ENCODE measurements around the gene POU1F1. TPM values are rescaled to one million over a fixed set of nuclear protein-coding genes. Genes with fewer than 3 reads are reported as not detected.
"Not testable (repeated sequence)": the region's sequence is repeated elsewhere in the genome, so short reads cannot be mapped to it uniquely, and the experiment has no call there.

Gene POU1F1
- total RNA-seq, 1 donor from 2014 or later = not detected

DNA sequence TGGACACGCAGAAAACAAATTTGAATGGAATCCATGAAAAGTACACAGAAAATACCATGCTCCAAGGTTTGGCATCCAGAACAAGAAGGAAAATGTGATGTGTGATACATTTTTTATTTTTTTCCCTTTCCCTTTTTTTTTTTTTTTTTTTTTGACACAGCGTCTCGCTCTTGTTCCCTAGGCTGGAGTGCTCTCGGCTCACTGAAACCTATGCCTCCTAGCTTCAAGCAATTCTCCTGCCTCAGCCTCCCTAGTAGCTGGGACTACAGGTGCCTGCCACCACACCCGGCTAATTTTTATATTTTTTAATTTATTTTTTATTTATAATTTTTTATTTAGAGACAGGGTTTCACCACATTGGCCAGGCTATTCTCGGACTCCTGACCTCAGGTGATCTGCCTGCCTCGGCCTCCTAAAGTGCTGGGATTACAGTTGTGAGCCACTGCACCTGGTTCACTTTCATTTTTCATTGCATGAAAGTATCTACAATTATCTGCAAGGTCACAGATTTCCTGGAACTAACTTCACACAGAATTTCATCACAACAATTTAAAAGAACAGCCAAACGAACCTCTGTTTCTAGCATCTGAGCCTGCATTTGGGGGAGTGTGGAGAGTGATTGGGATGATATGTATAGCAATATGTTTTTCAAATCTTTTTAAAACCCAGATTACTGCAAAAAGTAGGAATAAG lies 8.3 kb downstream of the POU1F1 start:
- ATAC-seq (no peak), DNase-seq (no peak)
- intact Hi-C loops (cut with micrococcal nuclease) = no loop called here

DNA sequence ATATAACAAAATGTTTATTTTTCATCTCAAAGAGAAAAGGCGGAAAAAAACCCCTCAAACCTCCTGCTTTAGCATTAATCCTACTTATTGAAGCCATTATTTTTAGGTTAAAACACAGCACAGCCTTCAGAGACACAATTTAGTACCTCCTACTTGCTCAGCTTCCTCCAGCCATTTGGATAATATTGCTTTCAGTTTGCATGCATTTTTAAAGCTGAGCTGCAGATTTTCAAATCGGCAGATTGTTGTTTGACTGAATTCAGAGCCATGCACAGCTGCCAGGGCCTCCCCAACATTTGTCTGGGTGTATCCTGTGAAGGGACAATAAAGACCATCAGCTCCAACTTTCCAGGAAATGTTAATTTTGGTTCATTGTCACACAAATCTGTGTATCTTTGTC lies 14.5 kb downstream of the POU1F1 start:
- DNase-seq = no peak
- intact Hi-C loops (cut with micrococcal nuclease) = no loop called here
- no peak for ATAC-seq

DNA sequence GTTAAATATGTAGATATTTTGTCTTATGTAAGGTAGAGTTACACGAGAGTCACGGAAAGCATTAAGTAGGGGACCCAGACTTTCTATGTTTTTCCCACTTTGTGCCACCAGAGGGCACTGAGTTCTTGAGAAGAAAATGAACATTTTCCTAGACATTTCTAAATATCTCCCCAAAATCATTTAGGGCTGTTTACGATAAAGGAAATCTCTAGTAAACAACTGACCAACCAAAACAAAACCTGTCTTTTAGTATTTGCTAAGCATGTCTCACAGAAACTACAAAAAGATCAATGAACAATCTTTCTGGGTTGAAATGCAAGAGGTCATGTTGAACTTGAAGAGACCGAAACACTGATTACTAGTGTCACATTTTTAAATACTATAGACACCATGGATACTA lies 16.1 kb downstream of the POU1F1 start:
- ATAC-seq (no peak), DNase-seq (no peak)
- intact Hi-C loops (cut with micrococcal nuclease) = no loop called here

DNA sequence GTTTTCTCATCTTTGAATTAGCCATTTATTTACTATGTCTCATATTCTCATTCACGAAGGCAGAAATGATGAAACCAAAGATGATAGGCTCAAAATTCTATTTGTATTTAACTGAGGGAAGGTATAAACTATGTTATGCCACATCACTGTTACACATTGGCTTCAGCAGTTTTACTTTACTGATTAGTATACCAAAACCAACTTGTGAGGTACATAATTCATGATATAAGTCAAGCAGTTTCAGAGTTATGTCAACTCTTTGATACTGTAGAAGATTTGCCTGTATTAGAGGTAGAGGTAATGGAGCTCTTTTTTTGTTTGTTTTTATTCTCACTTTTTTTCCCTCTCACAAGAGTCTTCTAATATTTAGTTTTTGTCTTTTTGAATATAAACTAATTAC lies 26.4 kb downstream of the POU1F1 start:
- intact Hi-C loops (cut with micrococcal nuclease) = no loop called here
- no peak for DNase-seq
- no peak for ATAC-seq

DNA sequence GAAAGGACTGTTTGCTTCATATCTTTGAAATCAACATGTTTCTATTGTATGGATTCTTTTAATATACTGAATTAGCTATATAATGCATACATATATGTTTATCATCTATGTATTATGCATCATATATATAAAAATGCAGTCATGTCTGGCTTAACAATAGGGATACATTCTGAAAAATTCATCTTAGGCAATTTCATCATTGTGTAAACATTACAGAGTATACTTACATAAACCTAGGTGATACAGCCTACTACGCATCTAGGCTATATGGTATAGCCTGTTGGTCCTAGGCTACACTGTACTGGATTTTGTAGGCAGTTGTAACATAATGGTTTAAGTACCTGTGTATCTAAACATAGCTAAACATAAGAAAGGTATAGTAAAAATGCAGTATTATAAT lies 27.6 kb downstream of the POU1F1 start:
- intact Hi-C loops (cut with micrococcal nuclease) = no loop called here
- ATAC-seq = no peak

DNA sequence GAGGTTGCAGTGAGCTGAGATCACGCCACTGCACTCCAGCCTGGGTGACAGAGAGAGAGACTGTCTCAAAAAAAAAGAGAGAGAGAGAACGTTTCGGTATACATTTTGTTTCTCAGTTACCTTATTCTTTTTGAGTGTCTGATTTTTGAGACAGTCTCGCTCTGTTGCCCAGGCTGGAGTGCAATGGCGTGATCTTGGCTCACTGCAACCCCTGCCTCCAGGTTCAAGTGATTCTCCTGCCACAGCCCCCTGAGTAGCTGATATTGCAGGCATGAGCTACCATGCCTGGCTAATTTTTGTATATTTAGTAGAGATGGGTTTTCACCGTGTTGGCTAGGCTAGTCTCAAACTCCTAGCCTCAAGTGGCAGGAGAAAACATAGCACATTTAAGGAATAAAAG lies 28.2 kb downstream of the POU1F1 start:
- DNase-seq; ATAC-seq; intact Hi-C loops (cut with micrococcal nuclease): not testable (repeated sequence)

More for the DNA sequence above, 27.6 kb downstream of the POU1F1 start:
- DNase-seq = no peak

DNA sequence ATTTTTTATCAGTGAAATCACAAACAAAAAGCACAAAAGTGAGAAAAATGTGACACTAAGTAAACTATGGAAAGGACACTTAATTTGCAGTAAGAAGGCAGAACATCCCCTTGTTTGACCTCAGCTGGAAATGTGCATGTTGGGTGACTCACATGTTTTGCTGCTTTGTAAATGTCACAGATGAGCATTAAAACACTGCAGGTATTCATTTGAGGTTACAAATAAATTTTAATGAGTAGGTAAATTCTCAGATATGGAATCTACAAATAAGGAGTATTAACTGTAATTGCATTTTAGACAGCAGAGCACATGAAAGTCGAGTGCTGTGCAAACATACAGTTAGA lies 29.0 kb downstream of the POU1F1 start:
- DNase-seq (no peak), ATAC-seq (no peak)
- intact Hi-C loops (cut with micrococcal nuclease) = no loop called here

DNA sequence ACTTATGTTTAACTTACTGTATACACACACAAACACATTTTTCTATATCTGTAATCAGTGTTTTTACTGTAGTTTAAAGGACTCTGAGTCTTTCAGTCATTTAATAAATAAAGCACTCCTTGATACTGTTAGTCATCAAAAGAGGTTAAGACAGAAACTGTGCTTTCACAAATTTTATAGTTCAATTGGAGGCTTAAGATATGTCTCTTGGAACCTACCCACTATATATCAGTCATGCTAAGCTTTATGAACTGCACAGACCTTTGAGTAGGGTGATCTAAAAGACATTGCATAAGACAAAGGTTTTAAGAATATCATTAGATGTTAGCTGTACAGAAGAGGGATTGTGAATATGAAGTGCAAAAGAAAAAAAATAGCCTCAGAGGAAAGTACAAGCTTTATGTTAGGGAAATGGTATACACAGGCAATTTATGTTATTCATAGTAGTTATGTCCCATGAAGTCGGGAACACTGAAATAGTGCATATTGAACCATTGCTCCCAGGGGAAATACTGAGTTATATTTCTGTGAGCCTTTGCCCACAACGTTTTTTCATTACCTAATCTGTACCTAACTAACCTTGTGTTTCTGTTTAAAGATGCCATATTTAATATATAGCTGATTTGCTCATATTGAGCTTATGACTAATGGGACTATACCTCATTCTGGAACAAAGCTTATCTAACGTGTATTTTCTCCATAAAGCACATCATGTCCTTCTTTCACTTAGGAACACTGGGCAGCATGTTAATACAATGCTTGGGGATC lies 29.5 kb downstream of the POU1F1 start:
- ATAC-seq (no peak), DNase-seq (no peak)
- intact Hi-C loops (cut with micrococcal nuclease) = no loop called here

DNA sequence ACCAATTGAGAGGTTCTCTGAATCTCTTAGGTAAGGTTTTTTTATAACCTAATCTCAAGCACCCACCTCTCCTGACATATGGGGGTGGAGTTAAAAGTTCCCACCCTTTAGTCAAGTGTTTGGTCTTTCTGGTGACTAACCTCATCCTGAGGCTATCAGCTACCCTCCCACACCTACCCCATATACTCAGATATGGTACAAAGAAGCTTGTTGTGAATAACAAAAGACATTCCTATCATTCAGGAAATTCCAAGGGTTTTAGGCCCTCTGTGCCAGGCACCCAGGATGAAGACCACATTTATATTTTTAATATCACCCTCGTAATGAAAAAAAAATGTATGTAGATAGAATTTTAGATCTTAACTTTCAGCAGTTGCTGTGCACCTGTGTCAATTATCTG lies 40.3 kb downstream of the POU1F1 start:
- ATAC-seq = no peak
- intact Hi-C loops (cut with micrococcal nuclease) = no loop called here
- no peak for DNase-seq

DNA sequence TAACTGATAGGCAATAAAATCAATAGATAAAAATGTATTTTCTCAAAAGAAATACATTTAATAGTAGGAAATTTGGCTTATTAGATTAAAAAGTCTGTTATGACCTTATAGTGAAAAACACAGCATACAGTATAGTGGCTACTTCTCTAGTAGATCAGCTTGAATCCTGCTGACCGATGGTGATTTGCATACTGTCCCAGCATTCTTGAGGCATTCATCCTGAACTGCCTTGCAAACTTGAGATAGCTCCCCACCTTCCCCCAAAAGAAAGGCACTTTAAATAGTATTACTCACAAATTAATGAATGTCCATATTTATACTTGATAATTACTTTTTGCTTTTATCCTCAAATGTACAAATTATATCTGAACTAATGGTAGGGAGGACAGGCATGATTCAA lies 42.6 kb downstream of the POU1F1 start:
- DNase-seq (no peak), ATAC-seq (no peak)
- intact Hi-C loops (cut with micrococcal nuclease) = no loop called here

DNA sequence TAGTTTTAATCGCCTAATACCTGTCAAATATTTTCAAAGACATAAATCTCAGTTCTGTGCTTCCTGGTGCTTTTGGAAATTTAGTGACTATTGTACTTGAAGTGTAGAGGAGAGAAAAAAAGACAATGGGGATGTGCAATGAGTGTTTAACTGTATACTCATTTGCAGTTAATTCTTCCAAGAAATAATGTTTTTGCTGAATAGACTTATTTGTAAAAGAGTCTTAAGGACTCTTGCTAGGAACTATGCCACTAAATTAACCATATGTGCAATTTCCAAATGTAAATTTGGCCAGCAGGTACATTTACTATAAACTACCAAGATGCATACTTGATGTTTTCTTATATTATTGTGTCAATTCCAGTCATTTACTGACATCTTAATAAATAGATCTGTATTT lies 47.3 kb downstream of the POU1F1 start:
- DNase-seq = no peak
- ATAC-seq = no peak
- intact Hi-C loops (cut with micrococcal nuclease) = no loop called here

DNA sequence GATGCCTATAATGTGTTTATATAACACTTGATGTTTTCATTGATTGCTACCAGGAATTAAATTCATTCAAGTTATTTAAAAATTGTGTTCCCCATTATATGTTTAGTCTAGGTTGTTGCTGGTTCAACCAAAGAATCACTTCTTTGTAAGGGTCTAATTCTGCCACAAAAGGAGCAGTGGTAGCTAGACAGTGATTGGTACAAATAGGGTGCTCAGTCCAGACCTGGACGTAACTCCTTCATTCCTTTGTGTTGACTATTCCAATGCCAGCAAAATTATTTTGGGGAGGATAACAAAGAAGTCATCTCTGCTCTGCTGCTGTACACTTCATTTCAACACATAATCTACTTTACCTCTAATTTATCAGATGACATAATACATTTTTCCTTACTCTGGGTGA lies 48.1 kb downstream of the POU1F1 start:
- no peak for ATAC-seq
- intact Hi-C loops (cut with micrococcal nuclease) = no loop called here
- no peak for DNase-seq

DNA sequence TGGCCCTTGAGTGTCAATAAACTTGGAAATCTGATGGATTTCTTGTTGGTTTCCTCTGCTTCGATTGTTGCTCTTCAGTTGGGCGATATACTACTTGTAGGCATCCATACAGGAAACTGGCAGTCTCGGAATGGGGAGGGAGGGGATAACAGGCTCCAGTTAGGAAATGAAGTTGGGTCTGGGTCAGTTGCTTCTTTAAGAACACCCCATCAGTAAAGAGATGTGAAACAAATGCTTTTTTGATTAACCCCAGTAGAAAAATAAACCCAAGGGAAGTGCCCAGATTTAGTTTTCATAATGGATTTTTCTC lies 48.6 kb downstream of the POU1F1 start:
- ATAC-seq = no peak
- intact Hi-C loops (cut with micrococcal nuclease) = no loop called here
- no peak for DNase-seq

DNA sequence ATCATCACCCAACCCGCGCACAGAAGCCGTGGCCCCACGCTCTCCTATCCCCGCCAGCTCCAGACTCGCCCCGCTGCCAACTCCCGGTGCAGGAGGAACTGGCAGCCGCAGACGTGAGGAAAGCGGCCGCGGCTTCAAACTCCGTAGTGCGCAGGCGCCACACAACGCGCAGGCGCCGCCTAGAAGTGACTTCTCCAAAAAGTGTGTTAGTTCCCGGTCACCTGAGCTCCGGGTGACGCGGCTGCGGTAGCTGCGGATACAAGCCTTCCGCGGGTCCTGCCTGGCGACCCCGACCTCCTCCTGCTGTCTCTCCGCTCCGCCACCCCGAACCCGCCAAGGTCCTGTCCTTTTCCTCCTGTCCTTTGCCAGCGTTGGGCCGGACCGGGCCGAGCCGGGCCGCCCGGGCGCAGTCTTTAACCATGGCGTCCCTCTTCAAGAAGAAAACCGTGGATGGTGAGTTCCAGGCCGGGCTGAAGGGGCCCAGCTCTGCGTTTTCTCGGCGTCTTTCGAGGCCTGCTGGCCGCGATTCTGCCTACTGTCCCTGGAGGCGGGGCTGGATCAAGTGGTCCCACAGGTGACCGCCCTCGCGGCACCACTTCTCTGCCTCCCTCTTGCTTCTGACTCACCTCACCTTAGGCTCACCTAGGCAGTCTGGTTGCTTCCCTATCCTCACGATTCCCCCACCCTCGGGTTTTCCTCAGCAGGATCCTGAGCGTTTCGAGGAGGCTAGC lies 49.1 kb downstream of the POU1F1 start, which contains the start of gene CHMP2B:
TSS of gene CHMP2B (plus strand) at position 206 of the 731 bp plus-strand sequence. CDS start at position 420, 214 bp downstream.
- intact Hi-C loops (cut with micrococcal nuclease) = no loop called here
- ATAC-seq (peak; percentile 99), DNase-seq (peak; percentile 97)

DNA sequence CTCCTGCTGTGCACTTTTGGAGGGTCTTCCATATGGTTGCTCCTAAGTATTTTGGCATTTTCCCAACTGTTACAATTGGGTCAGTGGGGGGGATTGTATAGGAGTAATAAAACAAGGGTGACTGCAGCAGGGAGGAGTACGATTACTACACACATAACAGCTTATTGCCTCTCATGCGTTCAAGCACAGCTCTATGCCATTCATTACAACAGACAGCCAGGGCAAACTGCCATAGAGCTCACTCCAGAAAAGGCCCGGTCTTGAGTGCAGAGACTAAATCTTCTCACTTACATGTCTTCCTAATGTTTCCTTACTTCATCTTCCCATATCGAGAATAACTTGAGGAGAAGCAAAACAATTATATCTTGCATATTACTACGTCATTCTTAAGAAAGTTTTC lies 50.7 kb downstream of the POU1F1 start:
- no peak for DNase-seq
- ATAC-seq = no peak
- intact Hi-C loops (cut with micrococcal nuclease) = no loop called here

DNA sequence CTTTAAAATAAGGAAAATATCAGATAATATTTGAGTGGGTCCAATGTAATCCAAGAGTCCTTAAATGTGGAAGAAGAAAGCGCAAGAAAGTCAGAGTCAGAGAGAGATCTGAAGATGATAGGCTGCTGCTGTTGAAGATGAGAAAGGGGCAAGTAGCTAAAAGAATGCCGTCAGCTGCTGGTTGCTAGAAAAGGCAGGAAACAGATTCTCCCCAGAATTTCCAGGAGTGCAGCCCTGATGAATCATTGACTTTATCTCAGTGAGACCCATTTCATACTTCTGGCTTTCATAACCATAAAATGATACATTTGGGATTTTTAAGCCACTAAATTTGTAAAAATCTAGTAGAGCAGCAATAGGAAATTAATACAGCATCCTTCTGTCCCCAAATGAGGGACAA lies 56.8 kb downstream of the POU1F1 start:
- ATAC-seq = no peak
- intact Hi-C loops (cut with micrococcal nuclease) = no loop called here
- no peak for DNase-seq

DNA sequence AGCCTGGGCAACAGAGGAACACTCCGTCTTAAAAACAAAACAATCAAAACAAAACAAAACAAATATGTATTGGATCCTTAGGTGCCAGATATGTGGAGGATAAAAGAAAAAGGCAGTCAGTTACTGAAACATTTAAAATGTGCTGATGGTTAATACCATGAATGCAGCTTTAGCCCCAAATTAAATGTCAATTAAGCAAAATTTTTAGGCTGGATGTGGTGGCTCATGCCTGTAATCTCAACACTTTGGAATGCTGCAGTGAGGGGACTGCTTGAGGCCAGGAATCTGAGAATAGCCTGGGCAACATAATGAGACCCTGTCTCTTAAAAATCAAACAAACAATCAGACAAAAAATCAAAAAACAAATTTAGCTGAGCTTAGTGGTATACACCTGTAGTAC lies 57.8 kb downstream of the POU1F1 start:
- intact Hi-C loops (cut with micrococcal nuclease) = no loop called here
- DNase-seq = no peak

More for the DNA sequence above, 57.8 kb downstream of the POU1F1 start:
- ATAC-seq = no peak
